ENCODE results near the gene CORIN. TPM values are rescaled to one million over a fixed set of nuclear protein-coding genes. Genes with fewer than 3 reads are reported as not detected.

CORIN gene
- total RNA-seq, 1 experiment from 2014 or later, result 3.5 TPM

GRCh38 chr4:47776353-47776752 lies 61.5 kb downstream of the CORIN start:
- H3K4me1 ChIP-seq (ENCODE audit: control insufficient read depth in 1 of 2, insufficient read depth in 2 of 2, low read length in 2 of 2), result no peaks in the 10 kb centered on the region
- ChIA-PET RAD21 (ENCODE audit: low non-redundant PET in 1 of 2, low total read pairs in 2 of 2, uncharacterized antibody in 2 of 2, unreplicated experiment in 2 of 2) (no interaction called here), CTCF (no interaction called here), POLR2A (no interaction called here)
- no peak overlapping the region for H3K9ac ChIP-seq (ENCODE audit: low read length)
- H4K20me1 ChIP-seq (ENCODE audit: insufficient read depth), result no peaks in the 10 kb centered on the region
- H3K36me3 ChIP-seq (ENCODE audit: control insufficient read depth in 1 of 2, insufficient read depth in 2 of 2, low read length in 2 of 2), result no peaks in the 10 kb centered on the region
- intact Hi-C loops (cut with micrococcal nuclease), result no loop called here
- no TSS peak for BruUV-seq (replicated peaks)
- H3K27ac ChIP-seq (ENCODE audit: low read depth, low read length), result no peak overlapping the region
- no peak overlapping the region for H3K4me3 ChIP-seq (replicated peaks in 1 of 2; ENCODE audit: low read depth in 1 of 2, low read length in 2 of 2)
- H2AFZ ChIP-seq (ENCODE audit: low read depth, low read length, poor library complexity, severe bottlenecking), result no peak overlapping the region
- TF ChIP-seq SRF (IDR thresholded peaks at IDR 0.05; ENCODE audit: low read depth), result no peak
- TF ChIP-seq EZH2phosphoT487 (IDR thresholded peaks at IDR 0.05; ENCODE audit: borderline replicate concordance), result no peak
- TF ChIP-seq YY1 (IDR thresholded peaks at IDR 0.05; ENCODE audit: extremely low read depth, insufficient replicate concordance, low read depth, low read length), result no peak
- no peaks in the 10 kb centered on the region for H3K27me3 ChIP-seq (ENCODE audit: insufficient read depth, low read length)
- ATAC-seq (no peak), DNase-seq (ENCODE audit: low read depth, low spot score) (no peak)
- H3K4me2 ChIP-seq (ENCODE audit: low read length), result no peak overlapping the region
- H3K9me2 ChIP-seq (ENCODE audit: insufficient read depth), result no peaks in the 10 kb centered on the region
- no peaks in the 10 kb centered on the region for H3K9me3 ChIP-seq (ENCODE audit: control insufficient read depth in 1 of 2, insufficient read depth in 1 of 2, low read depth in 1 of 2, low read length in 2 of 2)
- no peaks in the 10 kb centered on the region for H3K79me2 ChIP-seq (ENCODE audit: insufficient read depth, low read length)

GRCh38 chr4:47774079-47774478 lies 63.8 kb downstream of the CORIN start:
- H3K27ac ChIP-seq (ENCODE audit: low read depth, low read length), result no peak overlapping the region
- no peaks in the 10 kb centered on the region for H4K20me1 ChIP-seq (ENCODE audit: insufficient read depth)
- RAD21 ChIA-PET (ENCODE audit: low non-redundant PET in 1 of 2, low total read pairs in 2 of 2, uncharacterized antibody in 2 of 2, unreplicated experiment in 2 of 2), result no interaction called here
- no TSS peak for BruUV-seq (replicated peaks)
- POLR2A ChIA-PET, result no interaction called here
- no peaks in the 10 kb centered on the region for H3K27me3 ChIP-seq (ENCODE audit: insufficient read depth, low read length)
- no peak overlapping the region for H2AFZ ChIP-seq (ENCODE audit: low read depth, low read length, poor library complexity, severe bottlenecking)
- no peaks in the 10 kb centered on the region for H3K79me2 ChIP-seq (ENCODE audit: insufficient read depth, low read length)
- no peak overlapping the region for H3K9ac ChIP-seq (ENCODE audit: low read length)
- no peaks in the 10 kb centered on the region for H3K36me3 ChIP-seq (ENCODE audit: control insufficient read depth in 1 of 2, insufficient read depth in 2 of 2, low read length in 2 of 2)
- no peaks in the 10 kb centered on the region for H3K9me3 ChIP-seq (ENCODE audit: control insufficient read depth in 1 of 2, insufficient read depth in 1 of 2, low read depth in 1 of 2, low read length in 2 of 2)
- intact Hi-C loops (cut with micrococcal nuclease), result no loop called here
- no peak overlapping the region for H3K4me2 ChIP-seq (ENCODE audit: low read length)
- no peaks in the 10 kb centered on the region for H3K4me1 ChIP-seq (ENCODE audit: control insufficient read depth in 1 of 2, insufficient read depth in 2 of 2, low read length in 2 of 2)
- H3K9me2 ChIP-seq (ENCODE audit: insufficient read depth), result no peaks in the 10 kb centered on the region
- CTCF ChIA-PET, result no interaction called here
- TF ChIP-seq JUND (IDR thresholded peaks at IDR 0.05) (no peak), SIN3A (IDR thresholded peaks at IDR 0.05; ENCODE audit: low read depth) (no peak), RAD21 (IDR thresholded peaks at IDR 0.05; ENCODE audit: low read depth) (no peak), ZFX (IDR thresholded peaks at IDR 0.05) (no peak), MAX (IDR thresholded peaks at IDR 0.05) (no peak), REST (IDR thresholded peaks at IDR 0.05; ENCODE audit: low read depth) (no peak), EZH2 (IDR thresholded peaks at IDR 0.05) (no peak), TCF7L2 (IDR thresholded peaks at IDR 0.05; ENCODE audit: borderline replicate concordance, extremely low read depth, insufficient read depth, insufficient read length) (no peak), FOSL1 (IDR thresholded peaks at IDR 0.05; ENCODE audit: low read depth) (no peak), POLR2AphosphoS5 (IDR thresholded peaks at IDR 0.05; ENCODE audit: low read depth, low read length) (no peak), EZH2phosphoT487 (IDR thresholded peaks at IDR 0.05; ENCODE audit: borderline replicate concordance) (no peak)
- no peak overlapping the region for H3K4me3 ChIP-seq (replicated peaks in 1 of 2; ENCODE audit: low read depth in 1 of 2, low read length in 2 of 2)
- no peak for ATAC-seq
- DNase-seq (ENCODE audit: low read depth, low spot score), result no peak

Data from HCT116 (cell line).